Loucy (cell line): ENCODE measurements around the gene RREB1.

ENCODE experiments used
- CTCF ChIP-seq: fragments of 200-600 bp; sonication (generic); conservative IDR thresholded peaks from 2 replicates; pipeline ENCODE4 v1.5.1; 2014; ENCODE audit warnings: mild to moderate bottlenecking, antibody characterized with exemption, low read length
- EZH2phosphoT487 ChIP-seq: fragments of 200-600 bp; IDR thresholded peaks from 2 replicates; pipeline ENCODE4 v1.6.1; 2018; ENCODE audit warnings: antibody characterized with exemption, mild to moderate bottlenecking, moderate library complexity, borderline replicate concordance

GRCh38 chr6:7077856-7078255, 29.9 kb upstream of the RREB1 start:
- TF ChIP-seq CTCF (no peak), EZH2phosphoT487 (no peak)
